Ovary (tissue), 3 donors: ENCODE results near the gene ST6GAL1.

Experiments
- POLR2A ChIP-seq: fragments of 450-650 bp; IDR thresholded peaks from one replicate; pipeline ENCODE4 v1.6.1; 2017; ENCODE audit warnings: antibody characterized with exemption, mild to moderate bottlenecking, moderate library complexity
- TF ChIP-seq, protein P1 (sequence below), 3 donors: fragments of 450-650 bp in 2 of 3; fragments of 200-600 bp in 1 of 3; IDR thresholded peaks; one replicate each; pipeline versions ENCODE4 v1.5.1 to v1.8.0; 2016 to 2022; ENCODE audit warnings: antibody characterized with exemption in 3 of 3, mild to moderate bottlenecking in 1 of 3
- donor health status: DM: no; HTN: no; CAD: no.

DNA sequence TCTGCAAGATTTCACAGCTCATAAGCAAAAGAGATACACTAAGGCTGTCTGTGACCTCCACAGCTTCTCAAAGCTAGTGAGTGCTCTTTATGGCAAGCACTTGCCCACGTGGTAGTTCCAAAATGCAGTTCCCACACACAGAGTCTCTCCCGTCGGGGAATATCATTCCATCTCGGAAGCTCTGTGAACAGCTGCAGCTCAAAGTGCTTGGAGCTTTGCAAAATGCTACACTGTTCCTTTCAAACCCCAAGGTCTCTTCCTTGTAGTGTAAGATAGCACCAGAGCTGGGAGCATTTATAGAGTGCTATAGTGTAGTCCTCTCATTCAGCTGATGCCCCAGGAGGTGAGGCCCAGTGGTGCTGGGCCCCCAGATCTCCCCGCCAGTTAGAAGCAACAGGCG, 36.1 kb downstream of the ST6GAL1 start:
- TF ChIP-seq, protein P1, sequence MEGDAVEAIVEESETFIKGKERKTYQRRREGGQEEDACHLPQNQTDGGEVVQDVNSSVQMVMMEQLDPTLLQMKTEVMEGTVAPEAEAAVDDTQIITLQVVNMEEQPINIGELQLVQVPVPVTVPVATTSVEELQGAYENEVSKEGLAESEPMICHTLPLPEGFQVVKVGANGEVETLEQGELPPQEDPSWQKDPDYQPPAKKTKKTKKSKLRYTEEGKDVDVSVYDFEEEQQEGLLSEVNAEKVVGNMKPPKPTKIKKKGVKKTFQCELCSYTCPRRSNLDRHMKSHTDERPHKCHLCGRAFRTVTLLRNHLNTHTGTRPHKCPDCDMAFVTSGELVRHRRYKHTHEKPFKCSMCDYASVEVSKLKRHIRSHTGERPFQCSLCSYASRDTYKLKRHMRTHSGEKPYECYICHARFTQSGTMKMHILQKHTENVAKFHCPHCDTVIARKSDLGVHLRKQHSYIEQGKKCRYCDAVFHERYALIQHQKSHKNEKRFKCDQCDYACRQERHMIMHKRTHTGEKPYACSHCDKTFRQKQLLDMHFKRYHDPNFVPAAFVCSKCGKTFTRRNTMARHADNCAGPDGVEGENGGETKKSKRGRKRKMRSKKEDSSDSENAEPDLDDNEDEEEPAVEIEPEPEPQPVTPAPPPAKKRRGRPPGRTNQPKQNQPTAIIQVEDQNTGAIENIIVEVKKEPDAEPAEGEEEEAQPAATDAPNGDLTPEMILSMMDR (IDR thresholded peaks at IDR 0.05) = no peak
- no peak for TF ChIP-seq POLR2A
